CD14-positive monocyte (primary cell): ENCODE results near the gene GRIN3B. TPM values are rescaled to one million over a fixed set of nuclear protein-coding genes. Genes with fewer than 3 reads are reported as not detected.

Source experiments
- DNase-seq, 3 donors: peaks; one replicate each; pipeline ENCODE4 v3.0.0-alpha.2; 2011 to 2022
- H2AFZ ChIP-seq: 2 replicates; pipeline ENCODE4 v1.6.0; 2012; ENCODE audit warnings: mild to moderate bottlenecking, low read depth, low read length, inconsistent platforms; ENCODE audit not compliant: insufficient read depth, poor library complexity, severe bottlenecking
- H3K27ac ChIP-seq, 2 donors: 1 replicate in 1 of 2; 2 replicates in 1 of 2; pipeline ENCODE4 v1.5.1; 2012 to 2013; ENCODE audit warnings: low read length in 2 of 2, control low read depth in 1 of 2, inconsistent platforms in 1 of 2, low read depth in 1 of 2, mild to moderate bottlenecking in 1 of 2
- H3K27me3 ChIP-seq, 2 donors: one replicate each; pipeline versions ENCODE4 v1.6.0 to v1.6.1; 2011 to 2013; ENCODE audit warnings: low read length in 2 of 2; ENCODE audit not compliant: control insufficient read depth in 2 of 2, insufficient read depth in 2 of 2
- H3K36me3 ChIP-seq, 2 donors: replicated peaks in 1 of 2; 1 replicate in 1 of 2; 2 replicates in 1 of 2; pipeline versions ENCODE4 v1.5.1 to v1.6.1; 2012 to 2013; ENCODE audit warnings: low read length in 2 of 2, control low read depth in 1 of 2, inconsistent platforms in 1 of 2, mild to moderate bottlenecking in 1 of 2; ENCODE audit not compliant: insufficient read depth in 2 of 2, control insufficient read depth in 1 of 2
- H3K4me1 ChIP-seq, 2 donors: 1 replicate in 1 of 2; 2 replicates in 1 of 2; pipeline versions ENCODE4 v1.5.1 to v1.6.1; 2012 to 2013; ENCODE audit warnings: low read length in 2 of 2, control low read depth in 1 of 2, inconsistent platforms in 1 of 2, mild to moderate bottlenecking in 1 of 2, moderate library complexity in 1 of 2; ENCODE audit not compliant: insufficient read depth in 2 of 2, control insufficient read depth in 1 of 2
- H3K4me2 ChIP-seq: replicated peaks from 2 replicates; pipeline ENCODE3; 2012; ENCODE audit warnings: low read length, moderate library complexity, mild to moderate bottlenecking; ENCODE audit not compliant: poor library complexity, severe bottlenecking; ENCODE audit errors: extremely low read depth
- H3K4me3 ChIP-seq, 3 experiments: fragments of 200-600 bp in 1 of 3; sonication (generic) in 1 of 3; replicated peaks in 1 of 3; 1 replicate in 2 of 3; 2 replicates in 1 of 3; pipeline ENCODE4 v1.5.1; 2011 to 2013; ENCODE audit warnings: low read length in 3 of 3, mild to moderate bottlenecking in 3 of 3, control low read depth in 2 of 3, low read depth in 2 of 3, inconsistent platforms in 1 of 3, moderate library complexity in 1 of 3
- H3K79me2 ChIP-seq: 2 replicates; pipeline ENCODE4 v1.6.0; 2012; ENCODE audit warnings: mild to moderate bottlenecking, control low read depth, inconsistent platforms, low read length, moderate library complexity; ENCODE audit not compliant: insufficient read depth
- H3K9ac ChIP-seq: 2 replicates; pipeline ENCODE4 v1.6.0; 2017; ENCODE audit warnings: low read length, mild to moderate bottlenecking; ENCODE audit not compliant: insufficient read depth, poor library complexity, severe bottlenecking
- H3K9me3 ChIP-seq, 2 donors: replicated peaks in 1 of 2; 1 replicate in 1 of 2; 2 replicates in 1 of 2; pipeline versions ENCODE4 v1.5.1 to v1.6.1; 2012 to 2013; ENCODE audit warnings: low read length in 2 of 2, control low read depth in 1 of 2; ENCODE audit not compliant: control insufficient read depth in 1 of 2, insufficient read depth in 1 of 2
- H4K20me1 ChIP-seq: 2 replicates; pipeline ENCODE4 v1.6.0; 2012; ENCODE audit warnings: mild to moderate bottlenecking, low read length, control low read depth, moderate library complexity; ENCODE audit not compliant: insufficient read depth
- H3K27ac Mint-ChIP-seq, 7 donors: one replicate each; pipeline ENCODE4 v1.8.0; 2020; ENCODE audit warnings: mild to moderate bottlenecking in 7 of 7, mixed read lengths in 7 of 7, moderate library complexity in 6 of 7, inconsistent platforms in 2 of 7
- H3K27me3 Mint-ChIP-seq, 3 donors: one replicate each; pipeline ENCODE4 v1.8.0; 2021 to 2022; ENCODE audit warnings: low read depth in 3 of 3, mild to moderate bottlenecking in 3 of 3, mixed read lengths in 3 of 3, moderate library complexity in 3 of 3, inconsistent platforms in 1 of 3
- H3K36me3 Mint-ChIP-seq, 2 donors: one replicate each; pipeline ENCODE4 v1.8.0; 2020; ENCODE audit warnings: mixed read lengths in 2 of 2, inconsistent platforms in 1 of 2, mild to moderate bottlenecking in 1 of 2
- H3K4me1 Mint-ChIP-seq: one replicate; pipeline ENCODE4 v1.8.0; 2020; ENCODE audit warnings: mild to moderate bottlenecking, mixed read lengths
- H3K4me3 Mint-ChIP-seq, 2 donors: one replicate each; pipeline ENCODE4 v1.8.0; 2020; ENCODE audit warnings: mild to moderate bottlenecking in 2 of 2, mixed read lengths in 2 of 2, moderate library complexity in 1 of 2
- H3K9me3 Mint-ChIP-seq, 7 donors: one replicate each; pipeline ENCODE4 v1.8.0; 2020 to 2022; ENCODE audit warnings: mixed read lengths in 7 of 7, mild to moderate bottlenecking in 6 of 7, moderate library complexity in 6 of 7, inconsistent platforms in 2 of 7
- CTCF ChIP-seq: fragments of 200-600 bp; IDR thresholded peaks from one replicate; pipeline ENCODE4 v1.8.0; 2022; ENCODE audit warnings: antibody characterized with exemption, mild to moderate bottlenecking
- WGBS: methylation state at CpG from one replicate; pipeline ENCODE4 v1.1.5; 2013; ENCODE audit warnings: missing lambda C conversion rate; ENCODE audit not compliant: insufficient coverage; 5-methylcytosine and 5-hydroxymethylcytosine counted together
- intact Hi-C, 2 donors: fragments of 100-400 bp; cut with micrococcal nuclease; formaldehyde crosslinking; loops; one replicate each; pipeline versions ENCODE4 v1.15.0 to v1.15.1; 2023
- polyA plus RNA-seq, 3 donors: library from polyadenylated mRNA; depleted of rRNA in 1 of 3; unstranded in 2 of 3; stranded (reverse) in 1 of 3; fragments of 300-500 nt in 2 of 3; fragments of >200 nt in 1 of 3; fragmentation: Illumina TruSeq in 2 of 3; gene quantifications; 1 replicate in 2 of 3; 2 replicates in 1 of 3; pipeline ENCODE4 v1.2.3, GENCODE V29; 2012 to 2021
- small RNA-seq: library from RNA; depleted of rRNA; stranded (forward); fragments of <200 nt; gene quantifications from one replicate; pipeline ENCODE3, GENCODE V24; 2012; ENCODE audit warnings: low read depth; ENCODE audit not compliant: insufficient read length

Gene GRIN3B
- polyA plus RNA-seq, 3 donors: 0.13 to 0.27 TPM; not detected in 1

GRCh38 chr19:1057176-1057855, 57.1 kb downstream of the GRIN3B start:
- Mint-ChIP-seq H3K4me1 (peaks cover 3% of the 10 kb centered on the region), H3K27me3 (peaks cover 0 to 9% (median 0%) of the 10 kb centered on the region in 3 donors), H3K9me3 (peaks cover 17 to 32% (median 28%) of the 10 kb centered on the region in 7 donors), H3K27ac (peak overlapping the region in 1 of 7 donors; percentile 26), H3K36me3 (peaks cover 54 to 56% of the 10 kb centered on the region in 2 donors), H3K4me3 (no peak overlapping the region)
- DNase-seq: no peak
- no peak overlapping the region for H3K4me3 ChIP-seq
- intact Hi-C loops: no loop called here
- peaks cover 21 to 25% of the 10 kb centered on the region in 2 donors for H3K9me3 ChIP-seq
- no peaks in the 10 kb centered on the region for H3K4me1 ChIP-seq
- peaks cover 10% of the 10 kb centered on the region for H4K20me1 ChIP-seq
- no peak overlapping the region for H3K4me2 ChIP-seq
- no peaks in the 10 kb centered on the region for H3K79me2 ChIP-seq
- H3K27ac ChIP-seq: no peak overlapping the region
- no peaks in the 10 kb centered on the region for H3K27me3 ChIP-seq
- no peak overlapping the region for H2AFZ ChIP-seq
- peak; percentile 13 for TF ChIP-seq CTCF
- no peak overlapping the region for H3K9ac ChIP-seq
- H3K36me3 ChIP-seq: peaks cover 49 to 68% of the 10 kb centered on the region in 2 donors
- no CpG with 5 or more reads among the region's 3 CpGs for WGBS

GRCh38 chr19:1058112-1058511, 57.9 kb downstream of the GRIN3B start:
- intact Hi-C loops: no loop called here
- Histone ChIP-seq H3K9me3 (peaks cover 21 to 25% of the 10 kb centered on the region in 2 donors), H3K36me3 (peaks cover 48 to 62% of the 10 kb centered on the region in 2 donors), H3K27ac (no peak overlapping the region), H3K4me3 (no peak overlapping the region), H3K4me2 (no peak overlapping the region), H3K27me3 (no peaks in the 10 kb centered on the region), H4K20me1 (peaks cover 14% of the 10 kb centered on the region), H2AFZ (no peak overlapping the region), H3K4me1 (peaks cover 0 to 3% of the 10 kb centered on the region in 2 donors), H3K79me2 (no peaks in the 10 kb centered on the region), H3K9ac (no peak overlapping the region)
- Mint-ChIP-seq H3K4me3 (no peak overlapping the region), H3K27ac (no peak overlapping the region), H3K4me1 (peaks cover 3% of the 10 kb centered on the region), H3K9me3 (peaks cover 17 to 34% (median 28%) of the 10 kb centered on the region in 7 donors), H3K36me3 (peaks cover 49 to 51% of the 10 kb centered on the region in 2 donors), H3K27me3 (peaks cover 0 to 9% (median 0%) of the 10 kb centered on the region in 3 donors)
- no peak for DNase-seq
- 100% methylated on average over 2 of the region's 5 CpGs for WGBS
- no peak for TF ChIP-seq CTCF

Small RNAs within 50 kb of the gene (small RNA-seq; reads per million reads assigned to genes)
- gene RNU6-2: 77.0 reads per million, percentile 95 among the genes with 10 or more reads in this experiment

Other genes with a start within 250 kb of the GRIN3B start
- not detected for gene MISP, start 249.3 kb upstream of the GRIN3B start, polyA plus RNA-seq
- 100 to 1,000 TPM in 1 of 3 donors, 10 to 100 TPM in 2; 62.4 to 117 (median 81.6) TPM for gene PTBP1, start 203.0 kb upstream of the GRIN3B start, polyA plus RNA-seq
- 1 to 10 TPM in 1 of 3 donors, not detected in 2; 1.2 TPM for gene PLPPR3, start 178.5 kb upstream of the GRIN3B start, polyA plus RNA-seq
- gene AZU1, start 172.6 kb upstream of the GRIN3B start, polyA plus RNA-seq: 1 to 10 TPM; 2.7 to 5.7 (median 4.3) TPM
- gene PRTN3, start 159.4 kb upstream of the GRIN3B start, polyA plus RNA-seq: under 1 TPM in 1 of 3 donors, not detected in 2; 0.11 TPM
- 1 to 10 TPM in 2 of 3 donors, under 1 TPM in 1; 0.61 to 2.0 (median 1.3) TPM for gene ELANE, start 148.1 kb upstream of the GRIN3B start, polyA plus RNA-seq
- 100 to 1,000 TPM; 272 to 862 (median 654) TPM for gene CFD, start 140.8 kb upstream of the GRIN3B start, polyA plus RNA-seq
- gene MED16, start 107.2 kb upstream of the GRIN3B start, polyA plus RNA-seq: 10 to 100 TPM; 20.7 to 37.4 (median 32.8) TPM
- gene RNU6-9, start 106.9 kb upstream of the GRIN3B start, polyA plus RNA-seq: not detected
- 10 to 100 TPM; 70.8 to 99.9 (median 78.7) TPM for gene R3HDM4, start 87.2 kb upstream of the GRIN3B start, polyA plus RNA-seq
- not detected for gene KISS1R, start 83.1 kb upstream of the GRIN3B start, polyA plus RNA-seq
- gene ARID3A, start 74.4 kb upstream of the GRIN3B start, polyA plus RNA-seq: 10 to 100 TPM in 1 of 3 donors, 1 to 10 TPM in 2; 2.1 to 41.6 (median 3.2) TPM
- 10 to 100 TPM; 21.3 to 52.7 (median 49.9) TPM for gene WDR18, start 16.1 kb upstream of the GRIN3B start, polyA plus RNA-seq
- 100 to 1,000 TPM in 1 of 3 donors, 10 to 100 TPM in 2; 37.4 to 417 (median 45.0) TPM for gene TMEM259, start 20.7 kb downstream of the GRIN3B start, polyA plus RNA-seq
- gene RNU6-2, start 21.1 kb downstream of the GRIN3B start, polyA plus RNA-seq: not detected
- gene CNN2, start 26.2 kb downstream of the GRIN3B start, polyA plus RNA-seq: 100 to 1,000 TPM in 2 of 3 donors, 10 to 100 TPM in 1; 69.9 to 213 (median 144) TPM
- 100 to 1,000 TPM in 1 of 3 donors, 1 to 10 TPM in 2; 1.7 to 104 (median 7.8) TPM for gene ABCA7, start 39.7 kb downstream of the GRIN3B start, polyA plus RNA-seq
- 100 to 1,000 TPM; 108 to 308 (median 137) TPM for gene ARHGAP45, start 66.7 kb downstream of the GRIN3B start, polyA plus RNA-seq
- gene POLR2E, start 95.0 kb downstream of the GRIN3B start, polyA plus RNA-seq: 100 to 1,000 TPM; 183 to 222 (median 195) TPM
- 100 to 1,000 TPM; 459 to 508 (median 493) TPM for gene GPX4, start 103.6 kb downstream of the GRIN3B start, polyA plus RNA-seq
- gene SBNO2, start 173.8 kb downstream of the GRIN3B start, polyA plus RNA-seq: 10 to 100 TPM in 1 of 3 donors, 1 to 10 TPM in 1, under 1 TPM in 1; 0.71 to 75.0 (median 2.6) TPM
- gene STK11, start 205.4 kb downstream of the GRIN3B start, polyA plus RNA-seq: 10 to 100 TPM in 2 of 3 donors, 1 to 10 TPM in 1; 6.2 to 72.1 (median 15.4) TPM
- not detected for gene CBARP, start 237.6 kb downstream of the GRIN3B start, polyA plus RNA-seq
- gene ATP5F1D, start 241.3 kb downstream of the GRIN3B start, polyA plus RNA-seq: 100 to 1,000 TPM; 122 to 160 (median 143) TPM
- 100 to 1,000 TPM in 1 of 3 donors, 10 to 100 TPM in 1, 1 to 10 TPM in 1; 5.6 to 301 (median 11.0) TPM for gene MIDN, start 248.2 kb downstream of the GRIN3B start, polyA plus RNA-seq